ENCODE data around the gene CCDC9B.
A peak's percentile ranks its signal among the peaks of the same experiment; 100 is the strongest.

The CCDC9B gene

DNA sequence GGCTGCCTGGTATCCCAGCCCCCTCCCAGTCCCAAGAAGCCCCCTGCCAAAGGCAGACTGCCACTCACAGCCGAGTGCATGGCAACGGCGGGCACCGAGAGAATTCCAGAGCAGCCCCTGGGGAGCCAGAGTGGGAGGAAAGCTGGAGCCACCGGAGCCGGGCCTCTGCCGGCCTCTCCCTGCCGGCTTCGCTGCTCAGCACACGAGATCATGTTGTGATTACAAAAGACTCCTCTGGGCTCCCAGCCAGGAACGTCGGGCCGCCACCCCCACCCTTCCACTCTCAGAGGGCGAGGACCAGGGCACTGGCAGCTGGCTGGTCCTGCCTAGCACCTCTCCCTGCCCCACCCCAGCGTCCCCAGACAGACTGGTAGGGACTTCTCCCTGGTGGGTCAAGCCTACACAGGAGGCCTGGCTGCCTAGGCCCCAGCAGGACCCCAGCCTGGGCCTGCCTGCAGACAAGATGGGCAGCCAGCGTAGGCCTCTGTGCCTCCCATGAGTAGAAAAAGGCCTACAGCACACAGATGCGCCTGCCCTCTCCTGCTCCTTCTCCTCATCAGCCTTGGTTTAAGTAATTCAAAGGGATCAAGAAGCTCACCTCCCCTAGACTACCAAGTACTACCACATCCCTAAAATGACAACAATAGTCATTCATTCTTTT lies at the start of gene CCDC9B:
Gene CCDC9B, minus strand, starts transcription at position 200 of the 661 bp plus-strand sequence. Its CDS starts 120 bp downstream, at position 80.
- DNase-seq = peak; percentile 77

DNA sequence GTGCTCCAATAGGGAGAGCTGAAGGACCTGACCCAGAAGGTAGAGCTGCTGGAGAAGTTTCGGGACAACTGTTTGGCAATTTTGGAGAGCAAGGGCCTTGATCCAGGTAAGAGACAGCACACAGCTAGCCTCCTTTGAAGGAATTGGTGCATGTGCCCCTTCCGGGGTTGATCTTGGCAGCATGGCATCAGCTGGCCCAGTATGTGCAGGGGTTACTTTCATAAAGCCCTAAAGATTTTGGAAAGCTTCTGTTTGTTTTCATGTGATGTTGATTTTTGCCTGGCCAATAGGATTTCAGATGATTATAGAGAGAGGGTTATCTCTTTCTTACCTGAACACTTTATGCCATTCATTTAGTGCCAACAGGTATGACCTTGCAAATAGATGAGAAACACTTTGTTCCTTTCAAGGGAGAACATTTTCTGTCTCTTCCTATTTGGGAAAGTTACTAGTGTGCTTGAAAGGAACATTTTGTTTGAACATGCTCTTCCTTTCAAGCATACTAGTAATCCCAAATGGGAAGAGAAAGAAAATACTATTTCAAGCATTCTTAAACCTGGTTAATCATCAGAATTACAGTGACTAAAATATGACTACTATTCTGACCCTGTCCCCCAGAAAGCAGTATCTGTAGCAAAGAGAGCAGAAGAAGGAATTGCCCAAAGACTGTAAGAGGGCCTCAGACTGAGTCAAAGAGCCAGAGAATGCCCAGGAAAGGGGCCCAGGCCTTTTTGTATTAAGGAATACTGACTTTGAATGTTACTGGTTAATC lies 49.3 kb upstream of the CCDC9B start:
- DNase-seq = no peak

DNA sequence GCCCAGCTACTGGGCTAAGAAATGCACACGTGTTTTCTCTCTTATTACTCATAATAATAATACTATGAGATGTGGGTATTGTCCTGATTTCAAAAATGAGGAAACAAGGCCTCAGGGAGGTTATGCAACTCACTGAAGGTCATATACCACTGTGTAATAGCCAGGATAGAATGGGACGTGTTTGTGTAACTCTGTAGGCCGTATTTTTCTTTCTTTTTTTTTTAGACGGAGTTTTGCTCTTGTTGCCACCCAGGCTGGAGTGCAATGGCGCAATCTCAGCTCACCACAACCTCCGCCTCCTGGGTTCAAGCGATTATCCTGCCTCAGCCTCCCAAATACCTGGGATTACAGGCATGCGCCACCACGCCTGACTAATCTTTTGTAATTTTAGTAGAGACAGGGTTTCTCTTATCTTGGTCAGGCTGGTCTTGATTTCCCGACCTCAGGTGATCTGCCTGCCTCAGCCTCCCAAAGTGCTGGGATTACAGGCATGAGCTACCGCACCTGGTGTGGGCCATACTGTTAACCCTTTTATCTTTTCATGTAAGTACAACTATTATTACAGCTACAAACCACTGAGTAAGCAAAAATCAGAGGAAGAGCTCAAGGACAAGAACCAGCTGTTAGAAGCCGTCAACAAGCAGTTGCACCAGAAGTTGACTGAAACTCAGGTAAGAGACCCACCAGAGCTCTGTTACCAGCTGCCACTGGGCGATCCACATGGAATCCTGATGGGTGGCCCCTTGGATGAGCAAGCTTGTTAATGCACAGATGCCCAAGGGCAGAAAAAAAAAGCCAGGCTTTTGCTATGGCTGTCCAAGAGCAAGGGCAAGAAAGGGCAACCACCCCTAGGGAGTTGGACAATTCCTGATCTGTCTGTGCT lies 48.4 kb upstream of the CCDC9B start:
- no peak for DNase-seq

DNA sequence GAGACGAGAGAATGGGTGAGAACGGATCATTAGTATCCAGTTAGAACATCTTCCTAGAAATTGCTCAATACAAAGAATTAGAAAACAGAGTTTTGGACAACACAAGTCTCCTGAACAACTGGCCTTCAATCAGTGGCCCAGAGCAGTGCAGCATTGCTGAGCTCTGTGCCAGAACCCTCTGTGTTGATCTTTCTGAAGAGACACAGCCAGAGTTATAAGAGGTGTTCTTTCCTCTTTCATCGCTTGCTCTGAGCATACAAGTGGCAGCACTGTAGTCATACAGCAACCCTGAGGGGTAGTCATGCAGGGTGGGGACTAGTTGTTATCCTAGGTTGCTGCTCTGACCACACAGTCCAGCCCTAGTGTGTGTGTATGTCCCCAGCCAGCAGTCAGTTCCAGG lies 45.7 kb upstream of the CCDC9B start:
- DNase-seq = no peak

DNA sequence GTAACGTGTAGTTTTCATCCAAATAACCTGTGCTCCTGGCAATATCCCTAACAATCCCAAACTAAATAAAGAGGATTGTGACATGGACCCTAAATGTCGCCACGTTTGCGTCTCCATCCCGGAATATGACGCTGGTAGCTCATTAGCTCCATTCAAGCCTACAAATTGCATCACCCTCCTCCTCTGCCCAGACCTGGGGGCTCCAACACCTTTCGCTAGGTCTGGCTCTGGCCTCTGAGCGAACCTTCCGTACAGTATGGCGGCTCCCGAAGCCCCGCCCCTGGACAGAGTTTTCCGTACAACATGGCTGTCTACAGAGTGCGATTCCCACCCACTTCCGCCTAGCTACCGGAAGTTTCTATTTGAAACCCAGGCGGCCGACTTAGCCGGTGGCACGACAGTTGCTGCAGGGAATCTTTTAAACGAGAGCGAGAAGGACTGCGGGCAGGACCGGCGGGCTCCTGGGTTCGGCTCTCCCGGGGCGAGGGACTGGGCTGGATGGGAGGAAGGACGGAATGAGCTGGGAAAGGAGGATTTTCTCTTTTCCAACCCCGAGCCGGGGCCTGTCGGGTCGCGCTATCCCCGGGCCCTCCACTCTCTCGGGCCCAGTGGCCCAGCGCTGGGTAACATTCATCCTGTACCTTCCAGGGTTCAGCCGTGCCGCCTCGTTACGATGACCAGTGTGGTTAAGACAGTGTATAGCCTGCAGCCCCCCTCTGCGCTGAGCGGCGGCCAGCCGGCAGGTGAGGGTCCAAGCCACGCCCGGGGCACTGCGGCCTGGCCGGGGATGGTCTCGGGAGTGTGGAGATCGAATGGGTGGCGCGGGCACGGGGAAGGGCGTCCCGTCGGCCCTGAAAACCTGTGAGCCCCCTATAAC lies 42.1 kb upstream of the CCDC9B start, which contains the start of gene KNSTRN:
Gene KNSTRN, plus strand, starts transcription at position 142 of the 877 bp plus-strand sequence. Its CDS starts 115 bp downstream, at position 257.
- DNase-seq = peak; percentile 89

DNA sequence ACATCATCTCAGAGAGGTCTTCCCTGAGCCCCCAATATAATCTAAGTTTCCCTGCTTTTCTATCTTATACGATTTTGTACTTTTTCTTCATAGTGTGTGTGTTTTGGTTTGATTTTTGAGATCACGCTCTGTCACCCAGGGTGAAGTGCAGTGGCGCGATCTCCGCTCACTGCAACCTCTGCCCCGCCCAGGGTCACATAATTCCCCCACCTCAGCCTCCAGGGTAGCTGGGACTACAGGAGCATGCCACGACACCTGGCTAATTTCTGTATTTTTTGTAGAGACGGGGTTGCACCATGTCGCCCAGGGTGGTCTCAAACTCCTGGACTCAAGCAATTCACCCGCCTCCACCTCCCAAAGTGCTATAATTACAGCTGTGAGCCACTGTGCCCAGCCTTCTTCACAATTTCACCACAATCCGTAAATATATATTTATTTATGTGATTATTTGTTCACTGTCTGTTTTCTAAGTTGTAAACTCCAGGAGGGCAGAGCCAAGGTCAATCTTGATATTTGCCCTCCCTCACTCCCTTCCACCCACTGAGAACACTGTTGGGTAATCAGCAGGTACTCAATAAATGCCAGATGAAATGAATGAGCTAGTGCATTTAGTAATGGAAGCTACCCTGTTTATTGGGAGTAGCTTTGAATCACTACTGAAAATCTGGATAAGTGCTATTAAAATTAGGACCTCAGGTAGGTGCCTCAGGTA lies 41.2 kb upstream of the CCDC9B start:
- DNase-seq = no peak

DNA sequence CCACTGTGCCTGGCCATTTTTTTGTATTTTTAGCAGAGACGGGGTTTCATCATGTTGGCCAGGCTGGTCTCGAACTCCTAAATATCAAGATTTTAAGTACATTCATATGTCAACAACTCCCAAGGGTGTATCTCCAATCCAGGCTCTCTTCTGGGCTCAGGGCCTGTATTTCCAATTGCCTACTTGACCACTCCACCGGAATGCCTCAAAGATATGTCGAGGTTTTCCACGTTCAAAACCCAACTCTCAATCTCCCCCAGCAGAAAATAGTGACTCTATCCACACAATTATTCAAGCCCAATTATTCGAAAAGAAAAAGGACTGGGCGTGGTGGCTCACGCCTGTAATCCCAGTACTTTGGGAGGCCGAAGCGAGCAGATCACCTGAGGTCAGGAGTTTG lies 39.9 kb upstream of the CCDC9B start:
- DNase-seq = no peak

DNA sequence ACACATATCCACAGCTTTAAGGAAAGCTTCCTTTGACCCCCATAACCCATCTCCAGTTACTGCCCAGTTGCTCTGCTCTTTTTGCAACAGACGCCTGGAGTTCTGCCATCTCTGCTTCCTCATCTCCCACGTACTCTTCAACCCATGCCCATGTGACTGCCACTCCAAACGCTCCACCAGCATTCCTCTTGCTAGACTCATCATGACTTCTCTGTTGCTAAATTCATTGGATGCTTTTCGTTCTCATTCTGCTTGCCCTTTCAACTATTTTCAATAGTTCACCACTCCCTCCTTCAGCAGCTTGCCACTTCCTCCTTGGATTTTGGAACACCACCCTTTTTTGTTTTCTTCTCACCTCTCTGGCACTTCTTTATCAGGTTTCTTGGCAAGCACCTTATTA lies 39.1 kb upstream of the CCDC9B start:
- no peak for DNase-seq

DNA sequence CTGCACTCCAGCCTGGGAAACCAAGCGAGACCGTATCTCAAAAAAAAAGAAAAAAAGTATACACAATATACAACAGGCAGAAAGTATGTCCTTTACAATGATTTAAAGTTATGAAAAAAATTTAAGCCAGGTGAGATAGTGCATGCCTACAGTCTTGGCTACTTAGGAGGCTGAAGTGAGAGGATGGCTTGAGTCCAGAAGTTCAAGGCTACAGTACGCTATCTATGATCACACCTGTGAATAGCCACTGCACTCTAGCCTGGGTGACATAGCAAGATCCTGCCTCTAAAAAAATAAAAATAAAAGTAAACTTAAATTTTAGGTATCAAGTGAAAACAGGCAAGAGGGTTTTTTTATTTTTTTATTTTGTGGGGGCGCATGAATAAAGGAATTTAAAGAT lies 38.6 kb upstream of the CCDC9B start:
- DNase-seq = no peak

DNA sequence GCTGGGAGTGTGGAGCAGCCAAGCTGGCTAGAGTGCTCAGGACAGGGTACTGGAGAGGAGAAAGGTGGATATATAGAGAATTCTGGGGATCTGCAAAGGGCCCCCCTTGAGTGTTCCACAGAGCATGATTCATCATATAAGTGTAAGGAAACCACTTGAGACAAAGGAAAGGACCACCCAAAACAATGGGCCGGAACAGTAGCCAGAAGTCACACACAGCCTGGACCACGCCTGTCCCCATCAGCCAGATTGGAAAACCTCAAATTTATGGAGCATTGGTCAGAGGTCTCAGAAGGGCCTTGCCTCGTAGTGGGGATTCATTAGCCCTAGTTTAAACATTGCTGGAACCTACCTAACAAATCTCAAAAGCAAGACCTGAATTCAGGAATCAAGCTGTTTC lies 36.9 kb upstream of the CCDC9B start:
- DNase-seq = no peak

DNA sequence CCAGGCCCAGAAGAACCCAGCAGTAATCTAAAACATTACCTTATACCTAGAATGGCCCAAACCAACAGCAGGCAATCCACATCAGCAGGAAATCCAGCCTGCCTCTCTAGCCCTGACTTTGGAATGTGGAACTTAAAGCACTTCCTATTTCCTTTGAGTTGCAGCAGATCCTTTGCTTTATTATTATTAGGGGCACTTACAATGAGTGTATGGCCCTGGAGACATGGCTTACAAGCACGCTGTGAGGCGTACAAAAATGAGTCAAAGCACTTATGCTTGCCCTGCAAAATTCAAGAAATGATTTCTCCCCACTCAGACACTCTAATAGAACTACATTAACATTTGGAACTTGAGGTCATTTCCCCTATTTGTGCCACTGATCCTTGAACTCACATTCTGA lies 32.2 kb upstream of the CCDC9B start:
- DNase-seq = no peak

DNA sequence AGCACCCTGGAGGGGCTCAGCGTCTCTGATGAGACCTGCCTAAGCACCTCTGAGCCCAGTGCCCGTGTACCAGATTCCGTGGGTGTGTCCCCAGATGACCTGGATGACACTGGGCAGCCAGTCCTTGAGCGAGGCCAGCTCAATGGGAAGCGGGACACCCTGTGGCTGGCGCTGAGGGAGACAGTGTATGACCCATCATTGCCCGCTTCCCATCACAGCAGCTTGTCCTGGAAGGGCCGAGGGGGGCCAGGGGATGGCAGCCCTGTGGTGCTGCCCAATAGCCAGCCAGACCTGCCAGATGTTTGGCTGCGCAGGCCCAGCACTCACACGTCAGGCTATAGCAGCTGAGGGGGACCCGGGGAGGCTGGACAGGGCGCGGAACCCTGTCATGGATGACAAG lies 29.2 kb upstream of the CCDC9B start:
- DNase-seq = no peak

DNA sequence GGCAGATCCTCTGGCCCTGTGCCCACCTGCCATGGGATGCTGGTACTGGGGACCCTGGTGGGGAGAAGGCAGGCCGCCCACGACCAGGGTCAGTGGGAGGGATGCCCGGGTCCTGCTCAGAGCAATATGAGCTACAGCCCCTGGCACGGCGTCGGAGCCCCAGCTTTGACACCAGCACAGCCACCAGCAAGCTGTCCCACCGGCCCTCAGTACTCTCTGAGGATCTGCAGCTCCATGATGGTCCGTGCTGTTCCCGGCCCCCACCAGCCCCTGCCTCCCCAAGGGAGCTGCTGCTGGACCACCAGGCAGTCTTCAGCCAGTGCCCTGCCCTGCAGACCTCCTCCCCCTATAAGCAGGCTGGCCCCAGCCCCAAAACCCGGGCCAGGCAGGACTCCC lies 28.7 kb upstream of the CCDC9B start:
- no peak for DNase-seq

DNA sequence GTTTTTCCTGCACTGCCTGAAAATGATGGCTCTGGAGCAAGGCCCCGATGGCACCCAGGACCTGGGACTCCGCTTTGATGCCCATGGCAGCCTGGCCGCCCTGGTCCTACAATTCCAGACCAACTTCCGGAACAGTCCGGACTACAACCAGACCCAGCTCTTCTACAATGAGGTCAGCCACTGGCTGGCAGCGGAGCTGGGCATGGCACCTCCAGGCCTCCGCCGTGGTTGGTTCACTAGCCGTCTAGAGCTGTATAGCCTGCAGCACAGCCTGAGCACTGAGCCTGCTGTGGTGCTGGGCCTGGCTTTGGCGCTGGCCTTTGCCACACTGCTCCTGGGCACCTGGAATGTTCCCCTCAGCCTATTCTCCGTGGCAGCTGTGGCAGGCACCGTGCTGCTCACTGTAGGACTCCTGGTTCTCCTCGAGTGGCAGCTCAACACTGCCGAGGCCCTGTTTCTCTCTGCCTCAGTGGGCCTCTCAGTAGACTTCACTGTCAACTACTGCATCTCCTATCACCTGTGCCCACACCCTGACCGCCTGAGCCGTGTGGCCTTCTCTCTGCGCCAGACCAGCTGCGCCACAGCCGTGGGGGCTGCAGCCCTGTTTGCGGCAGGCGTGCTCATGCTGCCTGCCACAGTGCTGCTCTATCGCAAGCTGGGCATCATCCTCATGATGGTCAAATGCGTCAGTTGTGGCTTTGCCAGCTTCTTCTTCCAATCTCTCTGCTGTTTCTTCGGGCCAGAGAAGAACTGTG lies 28.2 kb upstream of the CCDC9B start:
- DNase-seq = no peak

DNA sequence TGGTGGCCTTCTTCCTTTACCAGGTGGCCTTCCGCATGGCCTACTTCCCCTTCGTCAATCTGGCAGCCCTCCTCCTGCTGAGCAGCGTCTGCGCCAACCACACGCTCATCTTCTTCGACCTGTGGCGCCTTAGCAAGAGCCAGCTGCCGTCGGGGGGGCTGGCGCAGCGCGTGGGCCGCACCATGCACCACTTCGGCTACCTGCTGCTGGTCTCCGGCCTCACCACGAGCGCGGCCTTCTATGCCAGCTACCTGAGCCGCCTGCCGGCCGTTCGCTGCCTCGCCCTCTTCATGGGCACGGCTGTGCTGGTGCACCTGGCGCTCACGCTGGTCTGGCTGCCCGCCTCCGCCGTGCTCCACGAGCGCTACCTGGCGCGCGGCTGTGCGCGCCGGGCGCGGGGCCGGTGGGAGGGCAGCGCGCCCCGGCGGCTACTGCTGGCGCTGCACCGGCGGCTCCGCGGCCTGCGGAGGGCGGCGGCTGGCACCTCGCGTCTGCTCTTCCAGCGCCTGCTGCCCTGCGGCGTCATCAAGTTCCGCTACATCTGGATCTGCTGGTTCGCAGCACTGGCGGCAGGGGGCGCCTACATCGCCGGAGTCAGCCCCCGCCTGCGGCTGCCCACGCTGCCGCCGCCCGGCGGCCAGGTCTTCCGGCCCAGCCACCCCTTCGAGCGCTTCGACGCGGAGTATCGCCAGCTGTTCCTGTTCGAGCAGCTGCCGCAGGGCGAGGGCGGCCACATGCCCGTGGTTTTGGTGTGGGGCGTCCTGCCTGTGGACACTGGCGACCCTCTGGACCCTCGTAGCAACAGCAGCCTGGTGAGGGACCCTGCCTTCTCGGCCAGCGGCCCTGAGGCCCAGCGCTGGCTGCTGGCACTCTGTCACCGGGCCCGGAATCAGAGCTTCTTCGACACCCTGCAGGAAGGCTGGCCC lies 27.2 kb upstream of the CCDC9B start:
- DNase-seq = peak; percentile 47

DNA sequence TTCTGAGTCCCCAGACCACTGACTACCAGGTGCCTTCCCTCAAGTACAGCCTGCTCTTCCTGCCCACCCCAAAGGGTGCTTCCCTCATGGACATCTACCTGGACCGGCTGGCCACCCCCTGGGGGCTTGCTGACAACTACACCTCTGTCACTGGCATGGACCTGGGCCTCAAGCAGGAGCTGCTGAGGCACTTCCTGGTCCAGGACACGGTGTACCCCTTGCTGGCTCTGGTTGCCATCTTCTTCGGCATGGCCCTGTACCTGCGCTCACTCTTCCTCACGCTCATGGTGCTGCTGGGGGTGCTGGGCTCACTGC lies 26.6 kb upstream of the CCDC9B start:
- no peak for DNase-seq

DNA sequence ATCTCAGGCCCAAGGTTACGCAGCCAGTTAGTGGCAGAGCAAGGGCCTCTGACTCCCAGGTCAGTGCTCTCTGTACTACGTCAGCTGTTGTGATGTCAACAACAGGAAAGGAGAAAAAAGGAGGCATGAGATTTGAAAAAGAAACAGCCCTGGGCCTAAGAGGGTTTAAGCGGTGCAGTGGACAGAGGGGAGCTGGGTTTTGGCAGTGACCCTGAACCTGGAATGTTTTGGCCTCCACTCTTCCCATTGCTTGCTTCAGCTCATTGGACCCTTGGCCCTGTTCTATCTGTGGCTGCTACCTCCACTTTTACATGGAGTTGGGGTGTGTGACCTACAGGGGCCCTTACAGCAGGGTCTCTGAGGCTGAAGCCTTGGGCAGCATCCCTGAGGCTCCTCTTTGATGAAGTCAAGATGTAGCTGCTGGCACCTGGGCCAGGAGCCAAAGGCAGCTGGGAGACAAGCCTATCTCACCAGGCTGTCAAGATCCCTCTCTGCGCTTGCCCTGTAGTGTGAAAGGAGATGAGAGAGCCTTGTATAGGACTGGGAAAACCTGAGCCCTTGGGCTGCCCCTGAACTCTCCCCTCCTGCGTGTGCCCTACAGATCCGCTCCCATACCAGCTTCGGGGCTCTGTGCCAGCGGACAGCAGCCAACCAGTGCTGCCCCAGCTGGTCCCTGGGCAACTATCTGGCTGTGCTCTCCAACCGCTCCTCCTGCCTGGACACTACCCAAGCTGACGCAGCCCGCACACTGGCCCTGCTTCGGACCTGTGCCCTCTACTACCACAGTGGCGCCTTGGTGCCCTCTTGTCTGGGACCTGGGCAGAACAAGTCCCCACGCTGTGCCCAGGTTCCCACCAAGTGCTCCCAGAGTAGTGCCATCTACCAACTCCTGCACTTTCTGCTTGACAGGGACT lies 26.0 kb upstream of the CCDC9B start:
- DNase-seq = no peak

DNA sequence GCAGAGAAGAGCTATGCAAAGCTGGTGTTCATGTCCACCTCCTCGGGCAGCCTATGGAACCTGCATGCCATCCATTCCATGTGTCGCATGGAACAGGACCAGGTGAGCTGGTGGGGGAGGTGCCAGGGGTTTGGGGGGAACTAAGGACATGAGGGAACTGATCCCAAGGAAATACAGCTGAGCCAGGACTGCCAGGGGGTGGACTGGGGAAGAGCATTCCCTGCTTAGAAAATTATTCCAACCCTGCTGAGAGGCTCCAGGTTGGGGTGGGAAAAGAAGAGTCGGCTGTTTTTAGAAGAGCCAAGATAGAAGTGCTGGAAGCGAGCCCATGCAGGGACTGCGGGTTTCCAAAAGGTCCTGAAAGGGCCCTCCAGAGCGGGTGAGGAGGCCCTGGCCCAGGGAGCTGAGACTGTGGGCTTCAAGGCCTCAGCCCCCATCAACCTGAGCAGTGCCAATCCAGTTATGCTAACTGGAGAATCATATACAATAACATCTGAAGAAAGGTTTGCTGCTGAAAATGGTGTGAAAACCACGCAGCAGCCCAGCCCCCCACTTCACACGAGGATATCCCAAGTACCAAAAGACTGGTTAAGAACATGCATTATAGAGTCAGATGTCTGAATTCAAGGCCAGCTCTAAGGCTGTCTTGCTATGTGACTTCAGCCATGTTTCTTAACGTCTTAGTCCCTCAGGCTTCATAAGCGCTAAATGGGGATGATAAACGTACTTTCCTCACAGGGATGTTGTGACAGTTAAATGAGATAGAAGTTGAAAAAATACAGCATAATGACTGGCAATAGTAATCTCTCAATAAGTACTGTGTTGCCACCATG lies 25.1 kb upstream of the CCDC9B start:
- no peak for DNase-seq

All from SHP77 treated with DMSO at 0.1 percent for 48 hours (cell line).